Measurements from ENCODE around the gene TECPR1. TPM values are rescaled to one million over a fixed set of nuclear protein-coding genes. Genes with fewer than 3 reads are reported as not detected.
"Not testable (repeated sequence)": the region's sequence is repeated elsewhere in the genome, so short reads cannot be mapped to it uniquely, and the experiment has no call there.

The TECPR1 gene
- polyA plus RNA-seq, 2 of the 4 experiments (the other 2 are of a cell fraction), result 2.5 to 11.1 TPM

DNA sequence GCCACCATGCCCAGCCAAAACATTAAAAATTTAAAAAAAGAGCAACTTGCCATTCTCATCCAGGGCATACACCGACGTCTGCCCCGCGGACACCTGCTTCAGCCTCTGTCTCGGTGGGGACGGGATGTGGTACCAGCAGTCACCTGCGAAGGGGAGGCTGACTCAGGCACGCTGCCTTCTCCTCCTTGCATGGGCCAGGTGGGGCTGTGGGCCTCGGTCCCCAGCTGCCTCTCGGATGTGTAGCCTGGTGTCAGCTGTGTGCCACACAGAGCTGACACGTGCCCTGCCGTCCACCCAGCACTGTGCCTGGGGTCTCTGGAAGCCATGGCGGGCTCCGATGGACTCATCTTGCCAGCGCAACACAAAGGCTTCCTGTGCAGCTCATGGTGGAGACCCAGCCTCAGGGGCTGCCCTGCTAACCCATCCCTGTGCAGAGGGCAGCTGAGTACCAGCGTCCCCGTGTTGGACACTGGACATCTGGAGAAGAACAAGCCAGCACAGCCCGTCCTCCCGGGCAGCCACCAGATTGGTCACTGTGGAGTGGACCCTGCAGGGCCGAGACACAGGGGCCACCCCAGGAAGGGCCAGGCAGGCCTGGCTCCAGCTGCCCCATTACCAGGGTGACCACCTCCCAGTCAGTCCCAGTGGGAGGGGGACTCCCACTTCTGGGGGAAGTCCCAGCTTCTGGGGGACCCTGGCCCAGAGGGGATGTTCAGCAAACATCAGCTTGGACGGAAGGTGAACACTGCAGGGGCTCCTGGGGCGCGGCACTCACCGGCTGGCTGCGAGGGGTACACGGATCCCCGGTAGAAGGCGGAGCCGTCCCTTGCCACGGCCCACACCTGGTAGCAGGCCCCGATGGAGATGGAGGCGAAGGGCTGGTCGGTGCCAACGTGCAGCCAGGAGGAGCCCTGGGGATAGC, 30.2 kb downstream of the TECPR1 start:
- POLR2A ChIA-PET, result no interaction called here
- Histone ChIP-seq H3K9me3 (no peaks in the 10 kb centered on the region), H3K27ac (no peak overlapping the region), H3K4me3 (no peak overlapping the region), H3K4me2 (no peak overlapping the region), H3K4me1 (peaks cover 7% of the 10 kb centered on the region; the same call in 2 of the 3 replicates)
- ATAC-seq (peak in 1 of 2 experiments; percentile 11; a peak in 2 of 6 replicates), FAIRE-seq (no peak), DNase-seq (ENCODE audit: low read depth in 1 of 2, low spot score in 1 of 2) (no peak)
- WGBS (ENCODE audit: missing lambda C conversion rate), result 92% methylated on average over 28 of the region's 34 CpGs
- TF ChIP-seq ZNF302 (CRISPR knock-in tag; IDR thresholded peaks at IDR 0.05) (no peak), HOXB5 (CRISPR knock-in tag; IDR thresholded peaks at IDR 0.05) (no peak), HDAC2 (IDR thresholded peaks at IDR 0.05) (no peak)
- TF ChIP-seq, protein P1, sequence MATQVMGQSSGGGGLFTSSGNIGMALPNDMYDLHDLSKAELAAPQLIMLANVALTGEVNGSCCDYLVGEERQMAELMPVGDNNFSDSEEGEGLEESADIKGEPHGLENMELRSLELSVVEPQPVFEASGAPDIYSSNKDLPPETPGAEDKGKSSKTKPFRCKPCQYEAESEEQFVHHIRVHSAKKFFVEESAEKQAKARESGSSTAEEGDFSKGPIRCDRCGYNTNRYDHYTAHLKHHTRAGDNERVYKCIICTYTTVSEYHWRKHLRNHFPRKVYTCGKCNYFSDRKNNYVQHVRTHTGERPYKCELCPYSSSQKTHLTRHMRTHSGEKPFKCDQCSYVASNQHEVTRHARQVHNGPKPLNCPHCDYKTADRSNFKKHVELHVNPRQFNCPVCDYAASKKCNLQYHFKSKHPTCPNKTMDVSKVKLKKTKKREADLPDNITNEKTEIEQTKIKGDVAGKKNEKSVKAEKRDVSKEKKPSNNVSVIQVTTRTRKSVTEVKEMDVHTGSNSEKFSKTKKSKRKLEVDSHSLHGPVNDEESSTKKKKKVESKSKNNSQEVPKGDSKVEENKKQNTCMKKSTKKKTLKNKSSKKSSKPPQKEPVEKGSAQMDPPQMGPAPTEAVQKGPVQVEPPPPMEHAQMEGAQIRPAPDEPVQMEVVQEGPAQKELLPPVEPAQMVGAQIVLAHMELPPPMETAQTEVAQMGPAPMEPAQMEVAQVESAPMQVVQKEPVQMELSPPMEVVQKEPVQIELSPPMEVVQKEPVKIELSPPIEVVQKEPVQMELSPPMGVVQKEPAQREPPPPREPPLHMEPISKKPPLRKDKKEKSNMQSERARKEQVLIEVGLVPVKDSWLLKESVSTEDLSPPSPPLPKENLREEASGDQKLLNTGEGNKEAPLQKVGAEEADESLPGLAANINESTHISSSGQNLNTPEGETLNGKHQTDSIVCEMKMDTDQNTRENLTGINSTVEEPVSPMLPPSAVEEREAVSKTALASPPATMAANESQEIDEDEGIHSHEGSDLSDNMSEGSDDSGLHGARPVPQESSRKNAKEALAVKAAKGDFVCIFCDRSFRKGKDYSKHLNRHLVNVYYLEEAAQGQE (IDR thresholded peaks at IDR 0.05), result no peak
- CTCF ChIA-PET, result interaction anchor here (1.2 kb wide), 1 partner anchor 9 kb away, joined by 3 read pairs; no protein-coding TSS in a partner anchor

DNA sequence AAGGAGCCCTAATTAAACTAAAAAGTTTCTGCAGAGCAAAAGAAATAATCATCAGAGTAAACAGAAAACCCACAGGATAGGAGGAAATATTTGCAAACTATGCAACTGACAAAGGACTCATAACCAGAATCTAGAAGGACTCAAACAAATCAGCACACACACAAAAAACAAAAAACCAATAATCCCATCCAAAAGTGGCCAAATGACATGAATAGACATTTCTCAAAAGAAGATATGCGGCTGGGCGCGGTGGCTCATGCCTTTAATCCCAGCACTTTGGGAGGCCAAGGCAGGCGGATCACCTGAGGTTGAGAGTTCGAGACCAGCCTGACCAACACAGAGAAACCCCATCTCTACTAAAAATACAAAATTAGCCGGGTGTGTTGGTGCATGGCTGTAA, 32.6 kb downstream of the TECPR1 start:
- H3K4me2 ChIP-seq; DNase-seq (ENCODE audit: low read depth in 1 of 2, low spot score in 1 of 2); H3K9me3 ChIP-seq; H3K4me1 ChIP-seq; POLR2A ChIA-PET; H3K4me3 ChIP-seq; FAIRE-seq; H3K27ac ChIP-seq; ATAC-seq: not testable (repeated sequence)
- CTCF ChIA-PET, result interaction anchor here (0.9 kb wide), 1 partner anchor 9 kb away, joined by 3 read pairs; no protein-coding TSS in a partner anchor
- WGBS (ENCODE audit: missing lambda C conversion rate), result 91% methylated on average over 6 of the region's 6 CpGs

DNA sequence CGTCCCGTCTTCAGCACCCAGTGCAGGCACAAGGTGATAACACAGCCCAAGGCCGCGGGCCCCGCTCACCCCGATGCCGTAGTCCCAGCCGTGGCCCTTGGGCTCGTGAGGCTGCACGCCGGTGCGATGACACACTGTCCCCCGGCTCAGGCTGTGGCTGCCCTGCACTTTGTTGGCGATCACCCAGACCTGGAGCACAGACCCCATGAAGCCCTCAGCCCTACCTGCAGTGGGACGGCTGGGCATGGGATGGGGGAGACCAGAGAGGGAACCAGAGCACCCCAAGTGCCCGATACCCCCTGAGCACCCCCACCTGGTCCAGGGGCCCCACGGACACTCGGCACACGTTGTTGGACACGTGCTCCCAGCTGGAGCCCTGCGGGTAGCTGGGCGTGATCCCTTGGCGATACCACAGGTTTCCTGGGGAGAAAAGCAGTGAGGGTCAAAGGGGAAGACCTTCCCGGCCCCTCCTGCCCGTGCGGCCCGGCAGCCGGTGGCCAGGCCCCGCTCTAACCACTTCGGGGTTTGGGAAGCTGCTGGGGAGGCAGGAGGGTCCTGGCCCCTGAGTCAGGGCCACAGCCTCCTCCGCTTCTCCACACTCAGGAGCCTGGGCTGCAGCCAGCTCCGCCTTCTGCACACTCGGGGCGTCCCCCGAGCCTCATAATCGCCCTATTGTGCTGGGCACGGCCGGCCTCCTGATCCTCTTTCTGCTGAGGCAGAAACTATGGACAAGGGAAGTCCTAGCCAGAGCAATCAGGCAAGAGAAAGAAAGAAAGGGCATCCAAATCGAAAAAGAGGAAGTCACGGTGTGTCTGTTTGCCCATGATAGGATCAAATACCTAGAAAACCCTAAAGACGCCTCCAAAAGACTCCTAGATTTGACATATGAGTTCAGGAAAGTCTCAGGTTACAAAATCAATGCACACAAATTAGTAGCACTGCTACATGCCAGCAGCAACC, 34.1 kb downstream of the TECPR1 start:
- no peaks in the 10 kb centered on the region for H3K9me3 ChIP-seq
- no peak for FAIRE-seq
- H3K4me2 ChIP-seq, result no peak overlapping the region
- ATAC-seq, result no peak
- no peak for DNase-seq (ENCODE audit: low read depth in 1 of 2, low spot score in 1 of 2)
- TF ChIP-seq CBX8 (IDR thresholded peaks at IDR 0.05) (no peak), NR3C1 (IDR thresholded peaks at IDR 0.05) (no peak), POLR2AphosphoS2 (conservative IDR thresholded peaks at IDR 0.05; ENCODE audit: low read length) (no peak), KDM1A (IDR thresholded peaks at IDR 0.05; ENCODE audit: low read depth) (no peak), POLR2A (IDR thresholded peaks at IDR 0.05; ENCODE audit: low read length) (no peak), HDAC2 (IDR thresholded peaks at IDR 0.05) (no peak), RCOR1 (IDR thresholded peaks at IDR 0.05; ENCODE audit: low read depth, low read length) (no peak), ZFP36 (IDR thresholded peaks at IDR 0.05; ENCODE audit: borderline replicate concordance, partially characterized antibody) (no peak), RFX5 (IDR thresholded peaks at IDR 0.05) (no peak), BHLHE40 (IDR thresholded peaks at IDR 0.05; ENCODE audit: low read depth, low read length) (no peak), SMC3 (IDR thresholded peaks at IDR 0.05) (no peak), EHF (CRISPR knock-in tag; IDR thresholded peaks at IDR 0.05) (no peak)
- TF ChIP-seq, protein P2, sequence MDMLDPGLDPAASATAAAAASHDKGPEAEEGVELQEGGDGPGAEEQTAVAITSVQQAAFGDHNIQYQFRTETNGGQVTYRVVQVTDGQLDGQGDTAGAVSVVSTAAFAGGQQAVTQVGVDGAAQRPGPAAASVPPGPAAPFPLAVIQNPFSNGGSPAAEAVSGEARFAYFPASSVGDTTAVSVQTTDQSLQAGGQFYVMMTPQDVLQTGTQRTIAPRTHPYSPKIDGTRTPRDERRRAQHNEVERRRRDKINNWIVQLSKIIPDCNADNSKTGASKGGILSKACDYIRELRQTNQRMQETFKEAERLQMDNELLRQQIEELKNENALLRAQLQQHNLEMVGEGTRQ (IDR thresholded peaks at IDR 0.05), result no peak
- TF ChIP-seq, protein P3, sequence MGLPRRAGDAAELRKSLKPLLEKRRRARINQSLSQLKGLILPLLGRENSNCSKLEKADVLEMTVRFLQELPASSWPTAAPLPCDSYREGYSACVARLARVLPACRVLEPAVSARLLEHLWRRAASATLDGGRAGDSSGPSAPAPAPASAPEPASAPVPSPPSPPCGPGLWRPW (IDR thresholded peaks at IDR 0.05), result no peak
- ChIA-PET POLR2A (no interaction called here), CTCF (interaction anchor here (1.1 kb wide), 1 partner anchor 16 kb away, joined by 3 read pairs; no protein-coding TSS in a partner anchor)
- peaks cover under 1% of the 10 kb centered on the region; the same call in 1 of the 3 replicates for H3K4me1 ChIP-seq
- no peak overlapping the region for H3K27ac ChIP-seq
- WGBS (ENCODE audit: missing lambda C conversion rate), result 81% methylated on average over 34 of the region's 41 CpGs
- H3K4me3 ChIP-seq, result no peak overlapping the region
